HG03097 (cell line): ENCODE measurements around the gene KISS1R.

Experiments
- ATAC-seq: cut with Tn5 transposase; IDR thresholded peaks from one replicate; pipeline ENCODE4 v1.9.1; 2021; ENCODE audit not compliant: unreplicated experiment, low FRiP score

KISS1R gene

DNA sequence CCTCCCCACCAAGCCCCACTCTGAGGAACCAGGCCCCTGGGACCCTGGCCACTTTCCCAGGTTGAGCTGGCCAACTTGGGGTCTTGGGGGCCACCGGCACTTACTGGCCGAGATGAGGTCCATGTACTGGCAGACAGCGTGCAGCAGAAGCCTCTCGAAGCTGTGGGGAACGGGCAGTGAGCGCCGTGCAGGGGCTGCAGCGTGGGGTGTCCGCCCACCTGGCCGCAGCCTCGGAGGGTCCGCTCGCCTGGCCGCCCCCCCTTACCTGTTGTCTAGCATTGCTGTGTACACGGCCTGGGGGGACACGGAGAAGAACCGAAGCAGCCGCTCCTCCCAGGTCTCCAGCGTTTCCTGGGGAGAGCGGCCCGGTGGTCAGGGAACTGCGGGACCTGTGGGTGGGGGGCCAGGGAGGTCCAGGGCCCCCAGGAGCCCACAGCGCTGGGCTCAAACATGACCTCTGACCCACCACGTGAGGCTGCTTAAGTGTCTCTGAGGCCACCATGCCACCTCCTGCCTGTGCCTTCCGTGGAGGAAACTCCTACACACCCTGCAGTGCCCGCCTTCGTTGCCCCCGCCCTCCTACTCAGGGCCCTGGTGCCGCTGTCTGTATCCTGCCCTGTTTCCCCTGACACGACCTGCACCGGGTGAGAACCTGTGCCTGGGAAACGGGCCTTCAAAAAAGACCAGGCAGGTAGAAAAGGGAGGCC lies 17.6 kb upstream of the KISS1R start:
- no peak for ATAC-seq

GRCh38 chr19:900043-900301 lies 17.2 kb upstream of the KISS1R start:
- ATAC-seq: no peak

- ATAC-seq: no peak
Measured at GRCh38 chr19:900302-901111, 16.6 kb upstream of the KISS1R start.

DNA sequence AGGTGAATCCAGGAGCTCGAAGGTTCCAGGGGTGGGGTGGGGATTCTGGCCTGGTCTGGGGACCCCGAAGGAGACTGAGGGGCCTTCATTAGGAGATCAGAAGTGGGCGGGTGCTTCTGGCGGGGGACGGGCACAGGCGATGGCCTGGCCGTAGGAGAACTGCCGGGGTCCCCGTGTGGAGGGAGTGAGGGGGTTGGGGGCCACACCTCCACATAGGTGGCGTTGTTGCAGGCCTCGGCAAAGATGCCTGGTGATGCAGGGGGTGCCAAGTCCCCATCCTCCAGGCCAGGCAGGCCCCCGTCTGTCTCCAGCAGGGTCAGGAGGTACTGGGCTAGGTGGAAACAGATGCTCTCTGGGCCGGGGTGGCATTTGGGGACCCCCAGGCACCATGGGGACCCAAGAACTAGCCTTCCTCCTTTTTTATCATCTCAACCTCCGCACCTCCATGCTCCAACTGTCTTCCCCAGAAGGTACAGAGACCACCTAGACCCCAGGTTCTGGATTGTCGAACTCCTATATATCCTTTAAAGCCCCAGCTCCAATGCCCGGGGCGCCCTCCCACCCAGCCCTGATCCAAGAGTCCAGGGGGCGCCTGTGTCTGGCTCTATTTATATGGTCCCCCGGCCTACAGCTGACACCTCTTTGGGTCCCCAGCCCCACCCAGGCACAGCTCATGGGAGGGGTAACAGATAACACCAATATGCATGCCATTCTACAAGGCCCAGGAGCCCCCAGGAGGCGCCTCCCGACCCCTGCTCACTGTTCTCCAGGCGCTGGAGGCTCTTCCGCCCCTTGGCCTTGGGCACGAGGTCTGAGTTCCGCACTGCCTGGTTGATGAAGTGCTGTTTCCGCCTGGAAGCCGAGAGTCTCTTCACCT lies 15.7 kb upstream of the KISS1R start:
- no peak for ATAC-seq

- ATAC-seq: no peak
Measured at GRCh38 chr19:902093-902370, 15.1 kb upstream of the KISS1R start.

DNA sequence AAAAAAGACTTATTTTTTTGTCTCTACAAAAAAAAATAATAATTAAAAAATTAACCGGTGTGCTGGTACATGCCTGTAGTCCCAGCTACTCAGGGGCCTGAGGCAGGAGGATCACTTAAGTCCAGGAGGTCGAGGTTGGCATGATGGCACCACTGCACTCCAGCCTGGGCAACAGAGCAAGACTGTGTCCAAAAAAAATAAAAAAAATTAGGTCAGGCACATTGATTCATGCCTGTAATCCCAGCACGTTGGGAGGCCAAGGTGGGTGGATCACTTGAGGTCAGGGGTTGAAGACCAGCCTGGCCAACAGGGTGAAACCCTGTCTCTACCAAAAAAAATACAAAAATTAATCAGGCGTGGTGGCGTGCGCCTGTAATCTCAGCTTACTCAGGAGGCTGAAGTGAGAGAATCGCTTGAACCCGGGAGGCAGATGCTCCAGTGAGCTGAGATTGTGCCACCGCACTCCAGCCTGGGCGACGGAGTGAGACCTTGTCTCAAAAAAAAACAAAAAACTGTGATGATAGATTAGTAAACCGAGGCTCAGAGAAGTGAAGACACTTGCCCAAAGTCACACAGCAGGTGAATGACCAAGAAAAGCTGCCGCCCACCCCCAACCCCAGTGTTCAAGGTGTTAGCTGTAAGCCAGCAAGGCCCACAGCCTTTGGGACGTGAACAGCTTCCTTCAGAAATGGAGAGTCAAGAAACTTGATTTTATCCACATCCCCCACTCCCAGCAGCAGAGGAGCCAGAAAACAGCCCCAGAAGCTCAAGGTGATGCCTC lies 14.5 kb upstream of the KISS1R start:
- ATAC-seq: no peak

DNA sequence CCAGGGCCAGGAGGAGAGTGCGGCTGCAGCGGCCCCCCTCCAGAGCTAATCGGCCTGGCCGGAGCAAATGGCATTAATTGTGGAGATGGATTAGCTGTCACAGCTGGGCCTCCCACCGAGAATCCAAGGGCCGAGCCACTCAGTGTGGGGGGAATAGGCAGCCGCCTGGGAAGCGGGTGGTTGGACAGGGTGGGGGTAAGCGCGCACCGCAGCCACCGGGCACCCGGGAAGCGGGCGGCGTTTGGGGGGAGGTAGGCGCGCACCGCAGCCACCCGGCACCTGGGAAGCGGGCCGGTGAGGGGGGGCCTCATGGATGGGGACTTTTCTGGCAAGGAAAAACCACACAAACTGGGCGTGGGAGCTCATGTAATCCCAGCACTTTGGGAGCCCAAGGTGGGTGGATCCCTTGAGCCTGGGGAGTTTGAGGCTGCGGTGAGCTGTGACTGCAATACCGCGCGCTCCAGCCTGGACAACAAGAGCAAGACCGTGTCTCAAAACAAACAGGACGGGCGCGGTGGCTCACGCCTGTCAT lies 13.8 kb upstream of the KISS1R start:
- ATAC-seq: no peak

DNA sequence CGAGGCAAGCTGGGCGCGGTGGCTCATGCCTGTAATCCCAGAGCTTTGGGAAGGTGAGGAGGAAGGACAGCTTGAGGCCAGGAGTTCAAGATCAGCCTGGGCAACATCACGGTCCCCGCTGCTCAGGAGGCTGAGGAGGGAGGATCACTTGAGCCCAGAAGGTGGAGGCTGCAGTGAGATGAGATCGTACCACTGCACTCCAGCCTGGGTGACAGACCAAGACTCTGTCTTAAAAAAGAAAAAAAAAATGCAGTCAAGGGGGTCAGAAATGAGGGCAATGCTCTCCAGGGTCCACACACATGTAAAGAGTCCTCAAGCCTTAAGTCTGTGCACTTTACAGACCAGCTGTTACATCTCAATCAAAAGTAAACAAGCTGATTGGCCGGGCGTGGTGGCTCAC lies 12.6 kb upstream of the KISS1R start:
- ATAC-seq: no peak

GRCh38 chr19:906480-906879 lies 10.7 kb upstream of the KISS1R start:
- ATAC-seq: no peak

GRCh38 chr19:907183-907853 lies 9.8 kb upstream of the KISS1R start:
- no peak for ATAC-seq

GRCh38 chr19:911197-912033 lies 5.7 kb upstream of the KISS1R start:
- no peak for ATAC-seq

DNA sequence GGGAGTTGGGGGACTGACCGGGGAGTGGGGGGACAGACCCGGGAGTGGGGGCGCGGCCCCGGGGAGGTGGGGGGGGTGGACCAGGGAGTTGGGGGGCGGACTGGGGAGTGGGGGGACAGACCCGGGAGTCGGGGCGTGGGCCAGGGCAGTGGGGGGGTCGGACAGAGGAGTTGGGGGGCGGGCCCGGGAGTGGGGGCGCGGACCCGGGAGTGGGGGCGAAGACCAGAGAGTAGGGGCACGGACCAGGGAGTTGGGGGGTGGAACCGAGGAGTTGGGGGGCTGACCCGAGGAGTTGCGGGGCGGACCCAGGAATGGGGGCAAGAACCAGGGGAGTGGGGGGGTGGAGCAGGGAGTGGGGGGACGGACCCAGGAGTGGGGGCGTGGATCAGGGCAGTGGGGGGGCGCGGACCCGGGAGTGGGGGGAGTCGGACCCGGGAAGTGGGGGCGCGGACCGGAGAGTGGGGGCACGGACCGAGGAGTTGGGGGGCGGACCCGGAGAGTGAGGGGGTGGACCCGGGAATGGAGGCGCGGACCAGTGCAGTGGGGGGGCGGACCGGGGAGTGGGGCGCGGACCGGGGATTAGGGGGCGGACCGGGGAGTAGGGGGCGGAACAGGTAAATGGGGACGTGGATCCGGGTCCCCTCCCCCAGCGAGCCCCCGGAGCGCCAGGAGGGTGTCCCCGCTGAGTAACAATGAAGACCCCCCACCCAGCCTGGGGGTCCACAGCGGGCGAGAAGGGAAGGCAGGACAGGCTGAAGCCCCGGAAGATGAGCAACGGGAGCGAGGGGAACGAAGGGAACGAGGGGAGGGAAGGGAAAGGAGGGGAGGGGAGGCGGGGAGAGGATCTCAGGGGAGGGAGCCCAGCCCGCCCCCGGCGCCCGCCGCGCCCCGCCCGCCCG lies 4.7 kb upstream of the KISS1R start:
- ATAC-seq: no peak

DNA sequence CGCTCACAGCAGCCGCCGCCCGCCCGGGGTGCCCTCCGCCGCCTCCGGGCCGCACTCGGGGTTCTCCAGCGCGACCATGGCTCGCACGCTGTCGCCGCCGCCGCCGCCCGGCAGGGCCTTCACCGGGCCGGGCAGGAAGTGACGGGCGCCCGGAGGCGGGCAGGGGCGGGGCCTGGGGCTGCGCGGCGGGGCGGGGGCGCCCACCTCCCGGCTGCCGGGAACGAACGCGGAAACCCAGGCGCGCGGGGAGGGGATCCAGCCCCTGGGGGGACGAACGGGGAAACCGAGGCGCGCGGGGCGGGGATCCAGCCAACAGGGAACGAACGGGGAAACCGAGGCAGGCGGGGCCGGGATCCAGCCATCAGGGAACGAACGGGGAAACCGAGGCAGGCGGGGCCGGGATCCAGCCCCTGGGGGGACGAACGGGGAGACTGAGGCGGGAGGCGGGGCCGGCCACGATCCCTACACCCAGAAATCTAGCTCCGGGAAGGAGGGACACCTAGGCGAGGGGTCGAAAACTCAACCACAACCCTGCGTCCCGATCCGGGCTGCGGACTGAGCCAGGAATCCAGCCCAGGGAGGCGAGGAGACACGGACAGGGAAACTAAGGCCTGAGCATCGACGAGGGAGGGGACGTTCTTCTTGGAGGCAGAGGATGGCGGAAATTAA lies 3.9 kb upstream of the KISS1R start, which contains the start of gene R3HDM4:
Gene R3HDM4, minus strand, starts transcription at position 140 of the 669 bp plus-strand sequence. Its CDS starts 62 bp downstream, at position 78.
- ATAC-seq: peak; percentile 48

DNA sequence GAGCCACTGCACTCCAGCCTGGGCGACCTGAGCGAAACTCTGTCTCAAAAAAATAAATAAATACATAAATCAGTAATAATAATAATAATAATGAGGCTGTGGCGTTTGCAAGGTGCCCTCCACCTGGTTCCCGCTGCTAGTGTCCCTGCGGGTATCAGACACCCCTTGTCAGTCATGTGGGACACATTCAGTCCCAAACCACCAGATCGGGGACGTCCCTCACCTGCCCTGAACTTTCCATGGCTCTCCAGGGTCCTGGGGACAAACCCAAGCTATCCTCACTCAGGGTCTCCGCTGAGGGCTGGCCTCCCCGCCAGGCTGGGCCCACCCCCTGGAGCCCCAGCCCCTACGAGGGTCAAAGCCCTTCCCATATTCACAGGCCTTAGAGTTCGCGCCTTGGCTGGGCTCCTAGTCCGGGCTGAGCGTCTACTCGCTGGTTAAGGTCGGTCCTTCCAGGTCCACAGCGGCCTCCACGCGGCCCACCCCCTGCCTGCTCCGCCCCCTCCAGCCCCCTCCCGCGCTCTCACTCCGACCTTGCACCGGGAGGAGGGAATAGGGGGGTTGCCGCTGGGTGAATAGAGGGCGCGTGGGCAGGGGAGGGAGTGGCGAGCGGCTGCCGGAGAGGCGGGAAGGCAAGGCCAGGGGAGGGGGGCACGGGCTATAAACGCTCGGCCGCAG lies 349 bp upstream of the KISS1R start:
- no peak for ATAC-seq

- no peak for ATAC-seq
Measured at GRCh38 chr19:918152-918437, 962 bp downstream of the KISS1R start.

- no peak for ATAC-seq
Measured at GRCh38 chr19:918481-919198, 1.5 kb downstream of the KISS1R start.
